Cardiac muscle cell (in vitro differentiated cells and primary cell): ENCODE results near the gene LYL1. TPM values are rescaled to one million over a fixed set of nuclear protein-coding genes. Genes with fewer than 3 reads are reported as not detected.
A peak's percentile ranks its signal among the peaks of the same experiment; 100 is the strongest.

Experiments
- DNase-seq, 2 donors: peaks; one replicate each; pipeline versions ENCODE4 v3.0.0 to v3.0.0-alpha.2; 2010 to 2017; ENCODE audit warnings: low read depth in 1 of 2, low spot score in 1 of 2
- H3K27ac ChIP-seq: fragments of 200-600 bp; sonication (generic); 2 replicates; pipeline ENCODE4 v1.5.1; 2016
- H3K27me3 ChIP-seq: fragments of 200-600 bp; sonication (generic); 2 replicates; pipeline ENCODE4 v1.6.0; 2016; ENCODE audit warnings: control low read depth
- H3K36me3 ChIP-seq: fragments of 200-600 bp; sonication (generic); 2 replicates; pipeline ENCODE4 v1.5.1; 2016; ENCODE audit warnings: control low read depth
- H3K4me1 ChIP-seq: fragments of 200-600 bp; sonication (generic); 2 replicates; pipeline ENCODE4 v1.8.1; 2017; ENCODE audit warnings: low read depth, mild to moderate bottlenecking, mixed run types
- H3K4me3 ChIP-seq: fragments of 200-600 bp; sonication (generic); 2 replicates; pipeline ENCODE4 v1.5.1; 2016; ENCODE audit warnings: mild to moderate bottlenecking
- H3K9me3 ChIP-seq: fragments of 200-600 bp; sonication (generic); 2 replicates; pipeline ENCODE4 v1.5.1; 2017; ENCODE audit warnings: low read depth, mild to moderate bottlenecking, control low read depth
- polyA plus RNA-seq: library from polyadenylated mRNA; unstranded; fragments of >200 nt; fragmentation: Nextera tagmentation; extraction: Ambion mirVana; gene quantifications from 2 replicates; pipeline ENCODE4 v1.2.1, GENCODE V29; 2016
- total RNA-seq: library from RNA; depleted of rRNA; stranded (reverse); fragments of >200 nt; gene quantifications from 2 replicates; pipeline ENCODE4 v1.2.3, GENCODE V29; 2016
- TF ChIP-seq, protein P1 (sequence below): IDR thresholded peaks from 2 replicates; pipeline ENCODE4 v1.5.1; 2012; ENCODE audit warnings: low read depth, mild to moderate bottlenecking, low read length

LYL1 gene
- total and polyA plus RNA-seq, 2 experiments from 2014 or later = 4.6 to 5.6 TPM

DNA sequence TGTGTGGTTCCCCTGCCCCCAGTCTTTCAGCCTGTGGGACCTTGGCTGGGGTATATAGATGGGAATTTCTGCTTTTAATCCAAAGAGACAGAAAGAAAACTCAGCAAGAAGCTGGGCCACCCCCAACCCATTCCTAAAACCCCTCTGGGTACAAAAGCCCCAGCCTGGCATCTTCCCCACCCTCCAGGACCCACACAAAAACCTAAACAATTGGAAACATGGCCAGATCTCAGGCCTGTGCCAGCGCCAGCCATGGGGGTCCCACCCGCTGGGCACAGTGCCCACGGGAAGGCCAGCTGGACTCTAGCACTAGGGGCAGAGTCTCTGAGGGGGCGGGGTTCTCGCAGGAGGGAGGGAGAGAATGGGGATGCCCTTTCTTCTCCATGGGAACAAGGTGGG lies 8.6 kb downstream of the LYL1 start:
- Histone ChIP-seq H3K9me3 (no peaks in the 10 kb centered on the region), H3K27ac (no peak overlapping the region), H3K4me1 (peaks cover 3% of the 10 kb centered on the region), H3K27me3 (peaks cover 94% of the 10 kb centered on the region), H3K36me3 (no peaks in the 10 kb centered on the region), H3K4me3 (no peak overlapping the region)
- no peak for DNase-seq
- TF ChIP-seq, protein P1, sequence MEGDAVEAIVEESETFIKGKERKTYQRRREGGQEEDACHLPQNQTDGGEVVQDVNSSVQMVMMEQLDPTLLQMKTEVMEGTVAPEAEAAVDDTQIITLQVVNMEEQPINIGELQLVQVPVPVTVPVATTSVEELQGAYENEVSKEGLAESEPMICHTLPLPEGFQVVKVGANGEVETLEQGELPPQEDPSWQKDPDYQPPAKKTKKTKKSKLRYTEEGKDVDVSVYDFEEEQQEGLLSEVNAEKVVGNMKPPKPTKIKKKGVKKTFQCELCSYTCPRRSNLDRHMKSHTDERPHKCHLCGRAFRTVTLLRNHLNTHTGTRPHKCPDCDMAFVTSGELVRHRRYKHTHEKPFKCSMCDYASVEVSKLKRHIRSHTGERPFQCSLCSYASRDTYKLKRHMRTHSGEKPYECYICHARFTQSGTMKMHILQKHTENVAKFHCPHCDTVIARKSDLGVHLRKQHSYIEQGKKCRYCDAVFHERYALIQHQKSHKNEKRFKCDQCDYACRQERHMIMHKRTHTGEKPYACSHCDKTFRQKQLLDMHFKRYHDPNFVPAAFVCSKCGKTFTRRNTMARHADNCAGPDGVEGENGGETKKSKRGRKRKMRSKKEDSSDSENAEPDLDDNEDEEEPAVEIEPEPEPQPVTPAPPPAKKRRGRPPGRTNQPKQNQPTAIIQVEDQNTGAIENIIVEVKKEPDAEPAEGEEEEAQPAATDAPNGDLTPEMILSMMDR = no peak

DNA sequence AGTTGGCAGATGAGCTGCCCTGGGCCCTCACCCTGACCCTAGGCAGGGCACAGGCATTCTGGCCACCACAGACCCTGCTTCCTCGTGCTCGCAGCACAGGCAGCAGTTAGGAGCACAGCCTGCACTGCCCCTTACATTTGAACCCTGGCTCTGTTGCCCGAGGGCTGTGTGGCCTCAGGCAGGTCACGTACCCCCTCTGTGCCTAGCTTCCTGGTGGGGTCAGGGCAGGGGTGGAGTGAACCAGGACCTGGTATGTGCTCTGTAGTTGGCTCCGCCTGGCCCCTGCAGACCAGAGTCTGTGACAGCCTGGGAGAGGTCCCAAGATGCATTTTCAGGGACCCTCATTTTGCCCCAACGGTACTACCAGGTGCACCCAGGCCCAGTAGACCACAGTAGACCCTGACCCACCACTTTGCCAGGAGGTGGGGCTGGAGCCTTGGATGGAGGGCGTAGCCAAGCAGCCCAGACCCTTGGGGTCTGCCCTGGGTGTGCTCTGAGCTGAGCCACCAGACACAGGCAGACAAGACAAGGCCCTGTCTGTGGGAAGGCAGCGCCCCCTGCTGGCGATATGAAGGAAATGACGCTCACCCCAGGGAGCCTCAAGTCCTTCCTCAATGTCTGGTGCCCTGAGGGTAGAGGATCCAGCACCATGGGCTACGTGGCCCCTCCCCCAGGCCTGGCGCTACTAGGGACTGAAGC lies 9.1 kb downstream of the LYL1 start:
- H3K4me1 ChIP-seq = peaks cover 3% of the 10 kb centered on the region
- DNase-seq = peak; percentile 81 to 90
- no peaks in the 10 kb centered on the region for H3K9me3 ChIP-seq
- TF ChIP-seq, protein P1 = peak; percentile 86
- H3K27me3 ChIP-seq = peaks cover 90% of the 10 kb centered on the region
- no peak overlapping the region for H3K27ac ChIP-seq
- H3K4me3 ChIP-seq = no peak overlapping the region
- H3K36me3 ChIP-seq = no peaks in the 10 kb centered on the region

DNA sequence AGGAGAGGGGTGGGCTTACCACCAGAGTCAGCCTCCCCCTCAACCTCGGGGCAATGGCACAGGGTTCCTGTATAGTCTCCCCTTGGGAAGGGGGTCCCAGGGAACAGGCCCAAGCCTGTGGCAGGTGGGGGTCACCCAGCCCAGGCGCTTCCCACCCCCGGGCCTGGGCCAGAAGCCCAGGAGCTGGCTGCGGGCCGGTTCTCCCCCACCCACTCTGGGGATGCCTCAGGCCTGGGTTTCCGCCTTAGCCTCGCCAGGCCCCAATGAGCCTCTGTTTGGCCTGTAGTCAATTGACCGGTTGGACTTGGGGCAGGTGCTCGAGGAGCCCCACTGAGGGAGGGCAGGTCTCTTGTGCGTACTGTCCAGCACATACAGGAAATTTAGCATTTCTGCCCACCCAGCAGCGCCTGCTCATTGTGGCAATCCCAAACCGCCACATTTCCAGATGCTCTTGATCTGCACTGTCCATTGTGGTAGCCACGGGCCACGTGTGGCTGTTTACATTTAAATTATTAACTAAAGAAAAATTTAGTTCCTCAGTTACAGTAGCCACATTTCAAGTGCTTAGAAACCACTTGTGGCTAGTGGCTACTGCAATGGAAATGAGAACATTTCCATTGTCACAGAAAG lies 9.9 kb downstream of the LYL1 start:
- no peak for DNase-seq
- peaks cover 86% of the 10 kb centered on the region for H3K27me3 ChIP-seq
- H3K9me3 ChIP-seq = no peaks in the 10 kb centered on the region
- H3K4me3 ChIP-seq = no peak overlapping the region
- TF ChIP-seq, protein P1 = no peak
- H3K4me1 ChIP-seq = peaks cover 3% of the 10 kb centered on the region
- no peak overlapping the region for H3K27ac ChIP-seq
- no peaks in the 10 kb centered on the region for H3K36me3 ChIP-seq

DNA sequence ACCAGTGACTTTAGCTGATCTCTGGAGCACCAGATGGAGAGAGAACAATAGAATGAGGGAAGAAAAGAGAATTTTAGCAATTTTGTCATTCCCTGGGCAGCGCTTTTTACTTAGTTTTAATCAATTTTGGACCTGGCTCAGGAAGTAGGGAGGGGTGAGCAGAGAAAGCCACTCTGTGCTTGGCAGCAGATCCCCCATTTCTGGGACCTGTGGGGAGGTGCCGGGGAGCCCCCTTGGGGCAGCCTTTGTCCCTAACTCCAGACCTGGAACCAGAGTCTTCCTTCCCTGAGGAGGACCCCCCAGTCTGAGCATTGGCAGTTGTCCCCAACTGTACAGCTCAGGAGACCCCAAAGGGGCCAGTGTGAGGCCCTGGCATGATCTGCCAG lies 10.5 kb downstream of the LYL1 start:
- TF ChIP-seq, protein P1 = no peak
- DNase-seq = no peak
- Histone ChIP-seq H3K4me3 (no peak overlapping the region), H3K27ac (no peak overlapping the region), H3K4me1 (peaks cover 3% of the 10 kb centered on the region), H3K27me3 (peaks cover 84% of the 10 kb centered on the region), H3K9me3 (no peaks in the 10 kb centered on the region), H3K36me3 (no peaks in the 10 kb centered on the region)

DNA sequence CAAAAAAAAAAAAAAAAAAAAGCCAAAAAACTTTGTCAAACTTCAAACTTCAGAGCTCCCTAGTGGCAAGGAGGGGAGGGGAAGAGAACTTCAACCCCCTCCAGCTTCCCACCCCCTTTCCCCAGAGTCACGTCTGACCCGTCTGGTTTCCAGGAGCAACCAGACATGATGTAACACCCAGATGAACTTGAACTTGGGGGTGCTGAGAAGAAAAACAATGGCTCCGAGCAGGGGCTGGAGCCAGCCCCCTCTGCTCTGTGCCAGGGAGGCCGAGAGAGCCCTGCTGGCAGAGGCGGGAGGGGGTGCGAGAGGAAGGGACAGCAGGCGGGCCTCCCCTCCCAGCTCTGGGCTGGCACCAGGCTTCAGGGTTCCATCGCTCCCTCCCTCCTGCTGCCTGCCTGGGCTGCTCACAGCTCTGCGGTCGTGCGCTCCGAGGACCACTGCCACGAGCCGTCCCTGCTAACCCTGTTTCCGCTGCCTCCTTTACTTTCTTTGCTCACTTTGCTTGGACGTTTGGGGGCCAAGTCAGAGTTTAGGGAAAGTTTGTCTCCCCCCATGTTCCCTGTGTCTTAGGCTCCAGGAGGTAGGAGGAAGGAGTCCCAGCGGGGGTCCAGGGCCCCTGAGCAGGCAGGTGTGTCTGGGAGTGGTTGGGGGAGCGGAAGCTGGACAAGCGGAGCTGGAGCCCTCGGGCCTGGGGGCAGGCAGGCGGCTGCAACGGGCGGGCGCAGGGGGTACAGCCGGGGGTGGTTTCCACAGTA lies 11.1 kb downstream of the LYL1 start:
- Histone ChIP-seq H3K27ac (no peak overlapping the region), H3K4me1 (peaks cover 3% of the 10 kb centered on the region), H3K4me3 (no peak overlapping the region), H3K36me3 (no peaks in the 10 kb centered on the region), H3K27me3 (peaks cover 84% of the 10 kb centered on the region), H3K9me3 (no peaks in the 10 kb centered on the region)
- TF ChIP-seq, protein P1 = peak; percentile 24
- DNase-seq = peak in 1 of 2 donors; percentile 96
